ENCODE data around the gene GPC5. TPM values are rescaled to one million over a fixed set of nuclear protein-coding genes. Genes with fewer than 3 reads are reported as not detected.

Gene GPC5
- polyA plus RNA-seq, 4 donors: 3.8 to 7.6 (median 4.3) TPM

DNA sequence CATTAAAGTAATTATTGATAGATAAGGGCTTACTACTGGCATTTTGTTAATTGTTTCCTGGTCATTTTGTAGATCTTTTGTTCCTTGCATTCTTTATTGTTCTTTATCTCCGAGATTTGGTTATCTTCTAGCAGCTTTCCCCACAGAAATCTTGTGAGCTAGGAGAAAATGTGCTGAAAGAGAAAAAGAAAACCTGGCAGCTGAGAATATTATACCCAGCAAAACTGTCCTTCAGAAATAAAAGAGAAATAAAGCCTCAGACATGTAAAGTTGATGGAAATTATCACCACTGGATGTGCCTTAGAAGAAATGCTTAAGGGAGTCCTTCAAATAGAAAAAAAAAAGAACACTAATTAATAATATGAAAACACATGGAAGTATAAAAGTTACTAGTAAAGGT, 1363.3 kb downstream of the GPC5 start:
- DNase-seq (ENCODE audit: low read depth in 4 of 4, low spot score in 3 of 4): no peak

DNA sequence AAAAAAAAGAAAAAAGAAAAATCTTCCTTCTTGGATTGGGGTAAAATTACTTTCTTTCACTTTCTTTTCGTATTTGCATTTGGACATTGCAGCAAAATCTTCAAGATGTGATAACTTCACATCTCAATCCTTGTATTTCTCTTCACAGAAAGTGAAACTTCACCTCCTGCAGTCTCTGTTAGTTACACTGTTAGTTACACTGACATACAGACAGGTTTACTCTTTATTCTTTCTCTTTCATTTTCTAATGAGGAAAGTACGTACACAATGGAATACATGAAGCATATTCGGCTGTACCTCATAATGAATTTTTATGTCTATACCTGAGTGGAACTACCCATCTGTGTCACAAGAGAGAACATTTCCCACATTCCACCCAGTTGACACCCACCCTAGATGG, 1369.0 kb downstream of the GPC5 start:
- no peak for DNase-seq (ENCODE audit: low read depth in 4 of 4, low spot score in 3 of 4)

DNA sequence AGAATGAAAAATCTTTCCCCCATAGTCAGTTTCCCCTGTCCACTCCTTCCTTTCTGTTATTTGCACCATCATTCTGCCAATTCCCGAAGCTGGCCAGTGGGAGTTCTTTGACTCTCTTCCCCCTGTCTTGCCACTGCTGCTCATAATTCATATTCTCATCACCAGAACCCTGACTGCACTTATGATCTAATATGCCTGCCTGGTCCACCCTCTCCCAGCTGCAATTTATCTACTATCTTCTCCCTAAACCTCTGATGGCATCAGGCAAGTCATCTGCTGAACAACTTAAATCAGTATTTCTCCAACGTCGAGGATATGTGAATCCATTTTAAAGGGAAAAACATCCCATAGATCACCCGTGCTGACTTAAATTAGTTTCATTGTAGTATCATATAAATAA, 1370.2 kb downstream of the GPC5 start:
- no peak for DNase-seq (ENCODE audit: low read depth in 4 of 4, low spot score in 3 of 4)

DNA sequence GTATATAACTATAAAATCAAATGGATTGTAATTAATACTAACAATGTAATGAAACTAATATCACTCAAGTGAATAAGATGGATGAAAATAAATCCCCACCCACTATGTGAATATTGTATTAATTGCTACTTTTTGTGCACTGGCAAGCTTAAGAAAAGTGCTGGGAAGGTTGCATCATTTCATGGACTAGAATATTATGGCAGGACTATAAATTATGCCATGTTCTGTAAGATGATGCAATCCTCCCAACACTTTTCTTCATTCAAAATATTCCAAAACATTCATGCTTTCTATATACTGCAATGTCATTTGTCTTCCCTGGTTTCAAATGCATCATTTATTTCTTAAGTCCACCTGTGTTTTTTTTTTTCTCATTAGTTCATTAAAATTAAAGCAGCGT, 1370.6 kb downstream of the GPC5 start:
- no peak for DNase-seq (ENCODE audit: low read depth in 4 of 4, low spot score in 3 of 4)

DNA sequence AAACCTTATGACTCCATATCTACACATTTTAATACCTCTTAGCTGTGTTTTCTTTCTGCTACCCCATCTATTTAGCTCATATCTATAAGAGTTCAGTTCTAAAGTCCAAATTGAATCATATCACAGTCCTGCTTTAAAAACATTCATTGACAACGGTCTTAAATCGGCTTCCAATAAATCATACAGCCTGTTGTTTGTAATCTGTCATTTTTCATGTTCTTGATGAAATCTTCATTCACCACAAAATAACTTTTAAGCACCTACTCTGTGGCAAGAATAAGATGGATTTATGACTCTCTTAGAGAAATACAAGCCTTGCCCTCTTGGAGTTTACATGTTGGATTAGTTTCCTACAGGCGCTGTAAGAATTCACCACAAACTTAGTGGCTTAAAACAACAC, 1377.2 kb downstream of the GPC5 start:
- DNase-seq (ENCODE audit: low read depth in 4 of 4, low spot score in 3 of 4): no peak

DNA sequence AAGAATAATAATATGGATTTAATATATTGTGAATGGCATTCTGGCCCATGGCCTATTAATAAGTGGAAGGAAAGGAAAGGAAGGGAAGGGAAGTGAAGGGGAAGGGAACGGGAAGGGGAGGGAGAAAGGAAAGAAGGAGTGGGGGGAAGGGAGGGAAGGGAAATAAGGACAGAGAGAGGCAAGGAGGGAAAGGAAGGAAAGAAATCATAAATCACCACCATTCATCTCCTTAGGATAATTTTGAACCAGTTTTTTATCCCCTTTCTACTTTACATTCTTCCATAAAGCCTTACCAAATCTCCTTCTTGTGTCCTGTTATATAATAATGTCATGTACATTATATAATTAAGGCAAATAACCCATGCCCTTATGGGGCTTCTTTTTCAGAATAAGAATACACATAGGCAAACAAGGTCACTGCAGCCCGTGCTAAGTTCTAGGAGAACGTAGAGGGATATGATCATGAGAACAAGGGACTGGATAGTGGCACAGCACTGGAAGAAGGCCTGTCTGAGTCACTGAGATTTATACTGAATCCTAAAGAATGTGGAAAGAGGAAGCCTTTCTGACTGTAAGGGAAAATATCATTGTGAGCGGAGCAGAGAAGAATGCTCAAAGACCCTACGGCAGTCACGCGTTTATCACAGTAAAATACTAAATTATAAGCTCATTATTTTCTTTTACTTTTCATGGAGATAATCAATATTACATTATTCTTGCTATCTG, 1383.7 kb downstream of the GPC5 start:
- no peak for DNase-seq (ENCODE audit: low read depth in 4 of 4, low spot score in 3 of 4)

DNA sequence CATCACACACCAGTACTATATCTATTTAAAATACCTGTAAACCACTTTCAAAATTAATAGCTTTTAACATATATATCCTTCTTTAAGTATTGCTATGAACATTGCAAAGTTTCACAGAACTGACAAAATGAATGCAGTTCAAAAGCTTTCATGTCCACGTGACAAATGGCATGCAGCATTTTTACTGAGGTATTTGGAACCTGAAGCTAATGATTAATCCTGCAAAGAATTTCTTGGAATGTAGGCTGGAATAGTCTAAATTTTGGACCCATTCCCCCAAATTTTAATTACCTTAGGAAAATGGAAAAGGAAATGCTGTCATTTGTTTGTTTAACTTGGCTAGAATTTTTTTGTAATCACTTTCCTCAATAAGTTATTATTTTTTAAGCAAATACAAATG, 1404.4 kb downstream of the GPC5 start:
- no peak for DNase-seq (ENCODE audit: low read depth in 4 of 4, low spot score in 3 of 4)

DNA sequence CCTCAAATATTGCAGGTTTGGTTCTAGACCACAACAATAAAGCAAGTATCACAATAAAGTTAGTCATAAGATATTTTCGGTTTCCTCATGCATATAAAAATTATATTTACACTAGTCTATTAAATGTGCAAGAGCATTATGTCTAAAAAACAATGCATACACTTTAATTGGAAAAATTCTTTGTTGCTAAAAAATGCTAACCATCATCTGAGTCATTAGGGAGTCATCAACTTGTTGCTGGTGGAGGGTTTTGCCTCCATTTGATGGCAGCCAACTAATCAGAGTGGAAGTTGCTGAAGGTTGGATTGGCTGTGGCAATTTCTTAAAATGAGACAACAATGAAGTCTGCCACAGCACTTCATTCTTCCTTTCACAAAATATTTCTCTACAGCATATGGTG, 1405.9 kb downstream of the GPC5 start:
- no peak for DNase-seq (ENCODE audit: low read depth in 4 of 4, low spot score in 3 of 4)

DNA sequence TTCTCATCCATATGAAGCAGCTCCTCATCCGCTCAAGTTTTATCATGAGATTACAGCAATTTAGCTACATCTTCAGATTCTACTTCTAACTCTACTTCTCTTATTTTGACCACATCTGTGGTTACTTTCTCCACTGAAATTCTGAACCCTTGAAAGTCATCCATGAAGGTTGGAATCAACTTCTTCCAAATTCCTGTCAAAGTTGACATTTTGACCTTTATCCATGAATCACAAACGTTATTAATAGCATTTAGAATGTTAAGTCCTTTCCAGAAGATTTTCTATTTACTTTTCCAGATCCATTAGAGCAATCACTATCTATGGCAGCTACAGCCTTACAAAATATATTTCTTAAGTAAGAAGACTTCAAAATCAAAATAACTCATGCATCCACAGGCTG, 1406.5 kb downstream of the GPC5 start:
- no peak for DNase-seq (ENCODE audit: low read depth in 4 of 4, low spot score in 3 of 4)

DNA sequence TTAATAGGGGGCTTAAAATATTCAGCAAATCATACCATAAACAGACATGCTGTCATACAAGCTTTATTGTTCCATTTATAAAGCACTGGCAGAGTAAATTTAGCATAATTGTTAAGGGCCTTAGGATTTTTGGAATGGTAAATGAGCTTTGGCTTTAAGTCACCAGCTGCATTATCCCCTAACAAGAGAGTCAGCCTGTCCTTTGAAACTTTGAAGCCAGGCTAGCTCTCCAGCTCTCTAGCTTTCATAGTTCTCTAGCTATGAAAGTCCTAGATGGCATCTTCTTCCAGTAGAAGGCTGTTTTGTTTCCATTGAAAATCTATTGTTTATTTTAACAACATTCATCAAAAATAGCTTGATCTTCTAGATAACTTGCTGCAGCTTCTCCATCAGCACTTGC, 1407.3 kb downstream of the GPC5 start:
- DNase-seq (ENCODE audit: low read depth in 4 of 4, low spot score in 3 of 4): no peak

DNA sequence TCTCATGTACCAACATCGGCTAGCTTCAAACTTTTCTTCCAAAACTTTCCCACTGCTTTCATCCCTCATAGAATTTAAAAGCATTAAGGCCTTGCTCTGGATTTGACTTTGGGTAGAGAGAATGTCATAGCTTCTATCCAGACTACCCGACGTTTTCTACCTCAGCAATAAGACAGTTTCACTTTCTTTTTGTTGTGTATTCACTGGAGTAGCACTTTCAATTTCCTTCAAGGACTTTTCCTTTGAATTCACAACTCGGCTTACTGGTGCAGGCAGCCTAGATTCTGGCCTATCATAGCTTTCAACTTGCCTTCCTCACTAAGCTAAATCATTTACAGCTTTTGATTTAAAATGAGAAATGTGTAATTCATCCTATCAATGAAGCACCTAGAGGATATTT, 1407.8 kb downstream of the GPC5 start:
- no peak for DNase-seq (ENCODE audit: low read depth in 4 of 4, low spot score in 3 of 4)

DNA sequence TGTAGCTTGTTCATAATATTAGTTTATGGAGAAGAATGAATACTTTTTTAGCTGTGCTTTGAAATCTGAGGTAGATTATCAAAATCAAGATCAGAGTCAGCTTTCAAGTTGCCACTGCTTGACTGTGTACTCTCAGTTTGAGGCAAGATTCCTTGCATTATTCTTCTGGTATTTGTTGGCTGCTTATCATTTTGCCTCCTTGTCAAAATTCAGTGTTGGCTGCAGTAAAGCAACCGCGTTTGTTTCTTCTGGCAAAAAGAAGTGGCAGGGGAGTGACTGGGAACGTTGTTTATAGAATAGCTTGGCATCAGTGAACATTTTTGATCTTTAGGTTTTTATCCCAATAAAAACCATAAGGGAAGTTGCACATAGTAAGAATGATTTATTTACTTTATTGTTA, 1408.9 kb downstream of the GPC5 start:
- DNase-seq (ENCODE audit: low read depth in 4 of 4, low spot score in 3 of 4): no peak

DNA sequence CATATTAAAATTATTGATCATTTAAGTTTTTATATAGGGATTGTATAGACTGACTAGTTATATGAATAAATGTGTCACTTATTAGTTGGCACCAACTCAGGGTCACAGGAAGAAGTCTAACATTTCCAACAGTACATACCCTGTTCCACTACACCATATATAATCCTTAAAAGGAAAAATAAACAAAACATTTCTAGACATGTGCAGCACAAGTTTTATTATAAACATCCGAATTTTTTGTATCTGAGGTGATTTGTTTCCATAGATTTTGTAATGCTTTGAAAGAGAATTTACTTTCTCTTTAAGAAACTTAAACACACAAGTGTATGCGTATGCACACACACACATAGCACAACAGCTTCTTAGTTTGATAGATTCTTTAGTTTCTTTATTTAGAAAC, 1409.5 kb downstream of the GPC5 start:
- DNase-seq (ENCODE audit: low read depth in 4 of 4, low spot score in 3 of 4): no peak

DNA sequence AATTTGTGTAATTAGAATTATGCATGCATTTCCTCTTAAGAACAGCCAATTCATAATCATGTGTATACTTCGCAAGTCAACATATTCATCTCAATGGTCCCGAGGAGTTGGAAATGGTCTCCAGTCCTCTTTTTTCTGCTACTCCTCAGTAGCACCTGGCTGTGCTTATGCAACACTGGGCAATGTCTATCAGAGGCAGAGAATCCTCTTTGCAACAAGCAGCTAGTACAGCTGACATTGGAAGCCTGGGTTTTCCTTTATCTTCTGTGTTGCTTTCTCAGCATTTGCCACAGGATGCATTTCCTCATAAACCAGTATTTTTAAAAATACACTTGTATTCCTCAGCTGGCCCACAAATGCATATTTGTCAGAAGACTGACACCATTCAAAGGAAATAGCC, 1422.9 kb downstream of the GPC5 start:
- no peak for DNase-seq (ENCODE audit: low read depth in 4 of 4, low spot score in 3 of 4)

DNA sequence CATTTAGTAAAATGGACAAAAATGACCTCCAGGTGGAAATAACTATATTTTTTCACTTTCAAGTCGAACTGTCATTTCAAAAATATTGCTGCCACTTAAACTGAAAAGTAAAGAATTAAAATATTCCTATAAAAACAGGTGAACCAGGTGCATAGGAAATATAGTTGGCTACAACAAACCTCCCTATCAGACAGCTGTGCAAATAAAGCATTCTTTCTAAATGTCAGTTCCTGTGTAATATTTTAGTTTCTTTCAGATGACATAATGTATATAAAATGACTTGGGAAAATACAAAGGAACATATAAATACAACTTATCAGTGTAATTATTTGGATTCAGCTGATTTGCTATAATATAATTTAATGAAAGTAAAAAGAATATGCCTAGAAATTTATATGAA, 1424.6 kb downstream of the GPC5 start:
- no peak for DNase-seq (ENCODE audit: low read depth in 4 of 4, low spot score in 3 of 4)

DNA sequence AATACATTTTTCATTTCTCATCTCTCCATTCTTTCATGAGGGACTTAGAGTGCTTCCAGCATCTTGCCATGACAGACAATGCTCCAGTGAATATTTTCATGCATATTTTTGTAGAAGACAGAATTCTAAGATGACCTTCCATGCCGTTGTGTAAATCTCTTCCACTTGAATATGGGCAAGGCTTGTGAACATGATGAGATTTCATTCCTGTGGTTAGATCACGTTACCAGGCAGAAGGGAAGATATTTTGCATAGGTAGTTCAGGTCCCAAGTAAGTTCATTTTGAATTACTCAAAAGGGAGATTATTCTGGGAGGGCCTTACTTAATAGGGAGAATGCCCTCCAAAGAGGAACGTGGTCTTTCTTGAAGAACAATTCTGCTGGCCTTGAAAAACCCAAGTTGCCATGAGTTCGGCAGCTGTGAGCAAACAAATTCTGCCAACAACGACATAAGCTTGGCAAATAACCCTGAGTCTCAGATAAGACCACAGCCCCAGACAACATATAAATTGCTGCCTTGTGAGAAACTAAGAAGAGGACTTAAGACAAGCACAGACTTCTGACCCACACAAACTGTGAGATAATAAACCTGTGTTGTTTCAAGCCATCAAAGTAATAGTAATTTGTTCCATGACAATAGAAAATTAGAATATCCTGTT, 1427.6 kb downstream of the GPC5 start:
- DNase-seq (ENCODE audit: low read depth in 4 of 4, low spot score in 3 of 4): no peak

DNA sequence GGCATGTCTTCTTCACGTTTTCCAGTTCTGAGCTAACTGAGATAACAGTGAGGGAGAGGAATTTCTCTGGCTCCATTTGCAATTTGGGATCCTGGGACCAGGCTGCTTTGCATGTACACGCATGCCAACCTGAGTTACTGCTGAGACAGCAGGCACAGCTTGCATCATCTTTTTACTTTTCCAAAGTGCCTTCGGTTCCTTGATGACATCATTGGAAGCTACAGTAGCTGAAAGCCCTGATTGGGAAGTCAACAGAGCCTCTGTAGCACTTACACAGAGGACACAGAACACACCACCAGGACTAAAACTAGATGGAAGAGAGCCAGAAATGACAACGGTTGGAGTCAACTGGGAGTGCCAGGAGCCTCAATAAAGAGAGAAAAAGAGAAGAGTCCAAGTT, 1429.1 kb downstream of the GPC5 start:
- no peak for DNase-seq (ENCODE audit: low read depth in 4 of 4, low spot score in 3 of 4)

DNA sequence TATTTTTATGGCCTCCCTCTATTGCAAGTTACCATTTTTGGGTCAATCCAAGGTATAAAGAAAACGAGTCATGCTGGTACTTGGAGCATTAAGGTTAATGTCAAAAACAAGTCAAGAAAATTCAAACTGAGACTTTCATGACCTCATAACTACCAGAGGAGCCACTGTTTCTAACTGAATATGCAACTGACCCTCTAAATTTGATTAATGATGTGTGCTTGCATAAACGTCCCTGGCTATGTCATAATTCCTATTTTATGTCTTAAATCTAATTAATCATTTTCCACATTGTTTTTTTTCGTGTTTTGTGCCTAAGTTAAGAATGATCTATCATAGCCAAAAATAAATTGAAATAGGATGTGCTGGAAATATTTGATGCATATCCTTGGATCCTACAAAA, 1431.5 kb downstream of the GPC5 start:
- DNase-seq (ENCODE audit: low read depth in 4 of 4, low spot score in 3 of 4): no peak

DNA sequence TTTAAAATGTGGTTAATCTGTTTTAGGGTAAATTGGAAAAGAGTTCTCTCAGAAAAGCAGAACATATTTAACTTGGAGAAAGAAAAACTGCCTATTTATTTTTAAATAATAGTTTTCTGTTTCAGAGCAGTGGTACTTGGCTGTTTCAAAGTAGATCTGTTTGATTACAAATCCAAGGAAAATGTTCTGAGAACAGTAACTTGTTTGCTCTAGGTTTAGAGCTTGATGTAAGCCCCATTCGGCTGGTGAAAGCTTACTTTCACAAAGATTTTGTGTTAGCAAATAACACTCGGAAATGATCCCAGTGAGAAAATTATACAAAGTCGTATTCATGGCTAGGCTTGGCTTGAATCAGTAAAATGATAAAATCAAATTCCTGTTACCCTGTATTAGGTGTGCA, 1432.4 kb downstream of the GPC5 start:
- no peak for DNase-seq (ENCODE audit: low read depth in 4 of 4, low spot score in 3 of 4)

DNA sequence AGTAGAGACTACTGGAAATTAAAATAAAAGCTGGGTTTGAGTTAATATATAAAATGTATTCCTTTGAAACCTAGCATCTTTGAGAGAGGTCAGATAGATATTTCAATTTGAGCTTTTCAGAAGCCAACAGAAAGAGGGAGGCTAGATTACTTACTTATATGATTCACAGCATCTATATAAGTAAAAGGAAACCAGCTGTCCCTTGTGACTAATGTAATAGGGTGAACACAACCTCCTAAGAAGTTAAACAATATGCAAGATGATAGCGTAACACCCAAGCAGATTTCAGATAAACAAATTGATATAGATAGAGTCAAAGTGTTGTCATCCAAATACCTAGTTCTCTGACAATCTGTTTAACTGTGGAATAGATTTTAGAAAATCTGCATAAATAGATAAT, 1434.7 kb downstream of the GPC5 start:
- no peak for DNase-seq (ENCODE audit: low read depth in 4 of 4, low spot score in 3 of 4)

DNA sequence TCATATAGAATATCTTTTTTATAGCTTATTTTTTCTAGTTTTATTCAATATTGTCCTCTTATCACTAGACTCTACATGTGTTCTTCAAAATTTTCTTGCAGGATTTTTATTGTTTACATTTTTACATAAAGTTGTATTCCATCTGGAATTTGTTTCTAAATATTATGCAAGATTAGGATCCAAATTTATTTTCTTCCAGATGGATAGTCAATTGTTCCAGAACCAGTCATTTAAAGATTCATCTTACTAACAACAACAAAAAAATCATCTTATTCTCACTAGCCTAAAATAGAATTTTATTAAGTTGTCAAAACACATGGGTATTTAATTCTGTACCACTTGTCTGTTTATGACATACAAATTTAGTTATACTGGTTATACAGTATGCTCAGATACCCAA, 1437.8 kb downstream of the GPC5 start:
- no peak for DNase-seq (ENCODE audit: low read depth in 4 of 4, low spot score in 3 of 4)

DNA sequence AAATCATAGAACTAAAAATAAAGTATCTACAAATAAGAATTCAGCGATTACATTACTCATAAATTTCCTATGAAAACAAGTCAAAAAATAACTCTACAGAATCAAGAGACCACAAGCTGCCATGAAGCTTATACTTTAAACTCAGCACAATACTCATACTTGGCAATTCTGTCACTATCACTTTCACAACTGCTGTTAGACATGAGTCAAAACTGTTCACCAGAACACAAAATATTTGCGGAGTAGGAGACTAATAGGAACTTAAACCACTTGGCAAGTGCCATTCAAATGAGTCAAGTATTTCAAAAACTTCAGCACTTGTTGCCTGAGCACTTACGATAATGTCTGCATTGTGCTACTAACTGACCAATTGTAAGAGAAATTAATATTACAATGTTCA, 1440.4 kb downstream of the GPC5 start:
- DNase-seq (ENCODE audit: low read depth in 4 of 4, low spot score in 3 of 4): no peak

DNA sequence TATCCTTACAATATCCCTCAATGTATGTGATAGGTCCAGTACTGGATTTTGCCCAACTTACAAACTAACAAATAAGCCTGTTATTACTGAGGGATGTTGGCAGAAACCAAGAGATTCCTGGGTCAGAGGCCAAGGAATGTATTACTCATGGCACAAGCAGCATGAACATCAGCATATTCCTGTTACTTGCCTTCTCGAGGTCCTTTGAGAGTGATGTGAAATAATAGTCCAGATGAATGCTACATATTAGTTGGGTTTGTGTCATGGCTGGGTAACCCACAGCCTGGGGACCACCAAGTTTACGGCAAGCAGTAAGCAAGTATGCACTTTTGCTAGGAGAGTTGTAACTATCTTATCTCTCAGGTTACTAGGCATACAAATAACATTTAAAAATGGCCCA, 1443.7 kb downstream of the GPC5 start:
- DNase-seq (ENCODE audit: low read depth in 4 of 4, low spot score in 3 of 4): no peak

Data from right renal pelvis (tissue), 4 donors.